SK-N-SH treated with all-trans-retinoic acid at 6 μM for 48 hours (cell line): Measurements from ENCODE around the gene PTPN6.

Experiments
- ATAC-seq: fragments of 200-7000 bp; cut with Tn5 transposase; 3 replicates; pipeline ENCODE4 v1.9.1; 2020; ENCODE audit warnings: mild to moderate bottlenecking, moderate library complexity
- ARNTL ChIP-seq: fragments of 450-650 bp; formaldehyde crosslinking; IDR thresholded peaks from 2 replicates; pipeline ENCODE4 v1.5.0; 2020; ENCODE audit warnings: low read depth, mild to moderate bottlenecking, moderate library complexity, borderline replicate concordance
- BACH2 ChIP-seq: fragments of 250-450 bp; sonication (Bioruptor Pico); IDR thresholded peaks from 2 replicates; pipeline ENCODE4 v1.9.0; 2021; ENCODE audit warnings: mild to moderate bottlenecking, borderline replicate concordance
- CSDC2 ChIP-seq: fragments of 250-450 bp; sonication (Bioruptor Pico); IDR thresholded peaks from 2 replicates; pipeline ENCODE4 v1.5.0; 2020; ENCODE audit warnings: mild to moderate bottlenecking, moderate library complexity
- ESRRG ChIP-seq: fragments of 250-450 bp; sonication (Bioruptor Pico); IDR thresholded peaks from 2 replicates; pipeline ENCODE4 v1.6.1; 2021; ENCODE audit warnings: mild to moderate bottlenecking
- GLIS3 ChIP-seq: fragments of 250-450 bp; sonication (Bioruptor Pico); IDR thresholded peaks from 2 replicates; pipeline ENCODE4 v1.5.0; 2020; ENCODE audit warnings: mild to moderate bottlenecking, moderate library complexity
- ISL1 ChIP-seq: fragments of 250-450 bp; sonication (Bioruptor Pico); IDR thresholded peaks from 2 replicates; pipeline ENCODE4 v2.1.2; 2022; ENCODE audit warnings: mild to moderate bottlenecking, moderate library complexity
- OSR1 ChIP-seq: fragments of 250-450 bp; sonication (Bioruptor Pico); IDR thresholded peaks from 2 replicates; pipeline ENCODE4 v1.8.0; 2022; ENCODE audit warnings: moderate library complexity, mild to moderate bottlenecking, inconsistent platforms
- PPARA ChIP-seq: fragments of 250-450 bp; sonication (Bioruptor Pico); IDR thresholded peaks from 2 replicates; pipeline ENCODE4 v1.5.0; 2020; ENCODE audit warnings: mild to moderate bottlenecking, borderline replicate concordance
- RARB ChIP-seq: fragments of 250-450 bp; sonication (Bioruptor Pico); IDR thresholded peaks from 2 replicates; pipeline ENCODE4 v1.8.0; 2021; ENCODE audit warnings: mild to moderate bottlenecking, moderate library complexity
- SNAI2 ChIP-seq: fragments of 250-450 bp; sonication (Bioruptor Pico); IDR thresholded peaks from 2 replicates; pipeline ENCODE4 v1.5.0; 2020; ENCODE audit warnings: mild to moderate bottlenecking, moderate library complexity
- TCF4 ChIP-seq: fragments of 250-450 bp; sonication (Bioruptor Pico); IDR thresholded peaks from 2 replicates; pipeline ENCODE4 v1.8.0; 2021; ENCODE audit warnings: mild to moderate bottlenecking, moderate library complexity, borderline replicate concordance
- TOX ChIP-seq: fragments of 250-450 bp; sonication (Bioruptor Pico); IDR thresholded peaks from 2 replicates; pipeline ENCODE4 v1.8.0; 2021; ENCODE audit warnings: mild to moderate bottlenecking, moderate library complexity, borderline replicate concordance
- ZC3H10 ChIP-seq: fragments of 250-450 bp; sonication (Bioruptor Pico); IDR thresholded peaks from 2 replicates; pipeline ENCODE4 v1.5.1; 2021; ENCODE audit warnings: mild to moderate bottlenecking, moderate library complexity
- ZFP3 ChIP-seq: fragments of 250-450 bp; sonication (Bioruptor Pico); IDR thresholded peaks from 2 replicates; pipeline ENCODE4 v1.5.0; 2020; ENCODE audit warnings: mild to moderate bottlenecking, moderate library complexity
- ZFP30 ChIP-seq: fragments of 450-650 bp; formaldehyde crosslinking; IDR thresholded peaks from 2 replicates; pipeline ENCODE4 v1.5.0; 2022; ENCODE audit warnings: mild to moderate bottlenecking, moderate library complexity
- ZNF565 ChIP-seq: fragments of 450-650 bp; formaldehyde crosslinking; conservative IDR thresholded peaks from 2 replicates; pipeline ENCODE4 v1.5.0; 2020; ENCODE audit warnings: low read depth, mild to moderate bottlenecking, moderate library complexity
- ZNF70 ChIP-seq: fragments of 450-650 bp; formaldehyde crosslinking; IDR thresholded peaks from 2 replicates; pipeline ENCODE4 v1.5.0; 2020; ENCODE audit warnings: mild to moderate bottlenecking, moderate library complexity
- ZNF8 ChIP-seq: fragments of 450-650 bp; formaldehyde crosslinking; IDR thresholded peaks from 2 replicates; pipeline ENCODE4 v1.5.0; 2020; ENCODE audit warnings: mild to moderate bottlenecking, moderate library complexity
- TF ChIP-seq, protein P1 (sequence below): fragments of 250-450 bp; sonication (Bioruptor Pico); IDR thresholded peaks from 2 replicates; pipeline ENCODE4 v1.8.0; 2020; ENCODE audit warnings: mild to moderate bottlenecking, moderate library complexity, borderline replicate concordance
- TF ChIP-seq, protein P2 (sequence below): fragments of 250-450 bp; sonication (Bioruptor Pico); IDR thresholded peaks from 2 replicates; pipeline ENCODE4 v1.5.1; 2020; ENCODE audit warnings: low read depth, mild to moderate bottlenecking, moderate library complexity
- TF ChIP-seq, protein P3 (sequence below): fragments of 250-450 bp; sonication (Bioruptor Pico); IDR thresholded peaks from 2 replicates; pipeline ENCODE4 v1.8.0; 2021; ENCODE audit warnings: low read depth, mild to moderate bottlenecking, moderate library complexity, borderline replicate concordance
- TF ChIP-seq, protein P4 (sequence below): fragments of 250-450 bp; sonication (Bioruptor Pico); IDR thresholded peaks from 2 replicates; pipeline ENCODE4 v1.5.0; 2020; ENCODE audit warnings: mild to moderate bottlenecking, moderate library complexity

Gene PTPN6

DNA sequence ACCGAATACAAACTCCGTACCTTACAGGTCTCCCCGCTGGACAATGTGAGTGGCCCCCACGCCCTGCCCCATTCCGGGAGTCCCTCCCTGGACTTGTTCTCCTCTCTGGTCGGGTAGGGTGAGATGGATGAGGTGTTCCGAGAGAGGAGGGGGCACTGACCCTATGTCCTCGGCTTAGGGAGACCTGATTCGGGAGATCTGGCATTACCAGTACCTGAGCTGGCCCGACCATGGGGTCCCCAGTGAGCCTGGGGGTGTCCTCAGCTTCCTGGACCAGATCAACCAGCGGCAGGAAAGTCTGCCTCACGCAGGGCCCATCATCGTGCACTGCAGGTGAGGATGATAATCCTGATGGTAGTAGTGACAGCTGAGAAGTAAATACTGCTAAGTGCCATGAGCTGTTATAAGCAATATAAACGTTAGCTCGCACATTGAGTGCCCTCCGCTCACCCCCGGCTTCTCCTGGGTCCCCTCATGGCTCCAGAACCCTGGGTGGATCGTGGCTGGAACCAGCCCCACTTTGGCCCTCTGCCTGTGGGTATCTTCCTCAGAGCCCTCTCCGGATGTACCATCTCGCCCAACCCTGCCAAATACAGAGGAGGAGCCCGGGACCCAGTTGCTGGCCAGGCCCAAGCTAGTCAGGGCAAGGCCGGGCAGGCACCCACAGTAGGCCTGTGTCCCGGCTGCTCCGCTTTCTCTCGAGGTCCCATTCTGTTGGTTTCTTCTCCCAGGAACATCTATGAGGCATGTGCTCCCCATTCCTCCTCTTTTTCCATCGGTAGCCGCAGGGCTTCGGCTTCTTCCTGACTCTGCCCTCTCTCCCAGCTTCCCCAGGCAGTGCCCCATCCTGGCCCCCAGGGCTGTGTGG is 6.8 kb downstream of the PTPN6 start:
- TF ChIP-seq ZNF565 (CRISPR knock-in tag) (no peak), ZNF8 (CRISPR knock-in tag) (no peak), ZNF70 (no peak), TOX (CRISPR knock-in tag) (no peak), ISL1 (CRISPR knock-in tag) (no peak), GLIS3 (CRISPR knock-in tag) (no peak), ZC3H10 (CRISPR knock-in tag) (no peak), ESRRG (CRISPR knock-in tag) (no peak), ZFP3 (CRISPR knock-in tag) (no peak), CSDC2 (CRISPR knock-in tag) (no peak), PPARA (CRISPR knock-in tag) (no peak), ZFP30 (CRISPR knock-in tag) (no peak)
- TF ChIP-seq, protein P1, sequence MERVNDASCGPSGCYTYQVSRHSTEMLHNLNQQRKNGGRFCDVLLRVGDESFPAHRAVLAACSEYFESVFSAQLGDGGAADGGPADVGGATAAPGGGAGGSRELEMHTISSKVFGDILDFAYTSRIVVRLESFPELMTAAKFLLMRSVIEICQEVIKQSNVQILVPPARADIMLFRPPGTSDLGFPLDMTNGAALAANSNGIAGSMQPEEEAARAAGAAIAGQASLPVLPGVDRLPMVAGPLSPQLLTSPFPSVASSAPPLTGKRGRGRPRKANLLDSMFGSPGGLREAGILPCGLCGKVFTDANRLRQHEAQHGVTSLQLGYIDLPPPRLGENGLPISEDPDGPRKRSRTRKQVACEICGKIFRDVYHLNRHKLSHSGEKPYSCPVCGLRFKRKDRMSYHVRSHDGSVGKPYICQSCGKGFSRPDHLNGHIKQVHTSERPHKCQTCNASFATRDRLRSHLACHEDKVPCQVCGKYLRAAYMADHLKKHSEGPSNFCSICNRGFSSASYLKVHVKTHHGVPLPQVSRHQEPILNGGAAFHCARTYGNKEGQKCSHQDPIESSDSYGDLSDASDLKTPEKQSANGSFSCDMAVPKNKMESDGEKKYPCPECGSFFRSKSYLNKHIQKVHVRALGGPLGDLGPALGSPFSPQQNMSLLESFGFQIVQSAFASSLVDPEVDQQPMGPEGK (CRISPR knock-in tag), result no peak
- TF ChIP-seq, protein P2, sequence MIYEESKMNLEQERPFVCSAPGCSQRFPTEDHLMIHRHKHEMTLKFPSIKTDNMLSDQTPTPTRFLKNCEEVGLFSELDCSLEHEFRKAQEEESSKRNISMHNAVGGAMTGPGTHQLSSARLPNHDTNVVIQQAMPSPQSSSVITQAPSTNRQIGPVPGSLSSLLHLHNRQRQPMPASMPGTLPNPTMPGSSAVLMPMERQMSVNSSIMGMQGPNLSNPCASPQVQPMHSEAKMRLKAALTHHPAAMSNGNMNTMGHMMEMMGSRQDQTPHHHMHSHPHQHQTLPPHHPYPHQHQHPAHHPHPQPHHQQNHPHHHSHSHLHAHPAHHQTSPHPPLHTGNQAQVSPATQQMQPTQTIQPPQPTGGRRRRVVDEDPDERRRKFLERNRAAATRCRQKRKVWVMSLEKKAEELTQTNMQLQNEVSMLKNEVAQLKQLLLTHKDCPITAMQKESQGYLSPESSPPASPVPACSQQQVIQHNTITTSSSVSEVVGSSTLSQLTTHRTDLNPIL (CRISPR knock-in tag), result no peak
- TF ChIP-seq, protein P3, sequence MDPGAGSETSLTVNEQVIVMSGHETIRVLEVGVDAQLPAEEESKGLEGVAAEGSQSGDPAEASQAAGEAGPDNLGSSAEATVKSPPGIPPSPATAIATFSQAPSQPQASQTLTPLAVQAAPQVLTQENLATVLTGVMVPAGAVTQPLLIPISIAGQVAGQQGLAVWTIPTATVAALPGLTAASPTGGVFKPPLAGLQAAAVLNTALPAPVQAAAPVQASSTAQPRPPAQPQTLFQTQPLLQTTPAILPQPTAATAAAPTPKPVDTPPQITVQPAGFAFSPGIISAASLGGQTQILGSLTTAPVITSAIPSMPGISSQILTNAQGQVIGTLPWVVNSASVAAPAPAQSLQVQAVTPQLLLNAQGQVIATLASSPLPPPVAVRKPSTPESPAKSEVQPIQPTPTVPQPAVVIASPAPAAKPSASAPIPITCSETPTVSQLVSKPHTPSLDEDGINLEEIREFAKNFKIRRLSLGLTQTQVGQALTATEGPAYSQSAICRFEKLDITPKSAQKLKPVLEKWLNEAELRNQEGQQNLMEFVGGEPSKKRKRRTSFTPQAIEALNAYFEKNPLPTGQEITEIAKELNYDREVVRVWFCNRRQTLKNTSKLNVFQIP, result no peak
- no peak for ATAC-seq

DNA sequence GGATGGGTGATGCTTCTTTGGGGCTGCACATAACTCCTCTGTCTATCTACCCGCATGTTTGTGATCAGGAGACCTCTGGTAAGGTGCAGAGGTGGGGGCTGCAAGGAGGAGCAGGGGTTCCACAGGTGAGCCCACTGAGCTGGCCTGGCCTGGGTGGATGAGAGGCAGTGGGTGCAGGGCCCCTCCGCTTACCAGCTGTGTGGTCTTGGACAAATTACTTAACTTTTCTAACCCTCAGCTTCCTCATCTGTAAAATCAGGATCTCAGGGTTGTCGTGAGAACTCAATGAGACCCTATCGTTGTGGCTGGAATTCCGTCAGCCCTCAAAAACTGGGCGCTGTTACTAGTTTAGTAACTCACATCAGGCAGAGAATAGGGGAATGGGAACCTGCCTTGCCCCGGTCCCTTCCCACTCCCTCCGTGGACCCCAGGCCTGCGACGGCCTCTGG is 7.5 kb downstream of the PTPN6 start:
- no peak for ATAC-seq
- TF ChIP-seq ESRRG (CRISPR knock-in tag) (no peak), ZNF565 (CRISPR knock-in tag) (no peak), GLIS3 (CRISPR knock-in tag) (no peak), OSR1 (CRISPR knock-in tag) (no peak)

DNA sequence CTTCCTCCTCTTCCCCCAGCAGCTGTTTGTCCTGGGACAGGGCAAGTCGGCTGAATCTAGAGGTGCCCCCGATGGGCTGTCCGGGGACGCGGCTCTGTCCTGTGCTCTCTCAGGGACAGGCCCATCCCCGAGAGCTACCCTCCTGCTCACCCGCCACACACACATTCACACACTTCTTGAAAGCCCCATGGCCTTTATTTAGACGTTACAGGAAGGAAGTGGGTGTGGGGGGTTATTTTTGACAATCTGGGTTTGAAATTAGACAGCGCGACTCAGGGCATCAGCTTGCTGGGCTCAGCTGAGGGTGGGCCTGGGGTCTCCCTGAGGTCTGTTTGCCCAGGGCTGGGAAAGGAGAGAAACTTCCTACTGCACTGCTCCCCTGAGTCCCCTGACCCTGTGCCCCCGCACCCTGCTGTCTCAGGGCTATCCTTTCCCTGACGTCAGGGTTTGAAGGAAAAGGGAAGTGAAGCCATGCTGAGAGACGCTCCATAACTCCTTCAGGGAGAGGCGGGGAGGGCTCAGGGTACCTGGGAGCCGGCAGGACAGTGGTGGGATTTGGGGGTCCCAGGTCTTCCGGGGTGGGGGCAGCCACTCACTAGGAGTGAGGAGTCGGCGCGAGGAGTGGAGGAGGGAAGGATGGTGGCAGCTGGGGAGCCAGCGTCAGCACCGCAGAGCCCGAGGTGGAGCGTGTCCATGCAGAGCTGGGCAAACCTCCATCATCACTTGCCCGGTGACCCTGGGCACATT is 8.1 kb downstream of the PTPN6 start:
- ATAC-seq, result no peak
- TF ChIP-seq, protein P4, sequence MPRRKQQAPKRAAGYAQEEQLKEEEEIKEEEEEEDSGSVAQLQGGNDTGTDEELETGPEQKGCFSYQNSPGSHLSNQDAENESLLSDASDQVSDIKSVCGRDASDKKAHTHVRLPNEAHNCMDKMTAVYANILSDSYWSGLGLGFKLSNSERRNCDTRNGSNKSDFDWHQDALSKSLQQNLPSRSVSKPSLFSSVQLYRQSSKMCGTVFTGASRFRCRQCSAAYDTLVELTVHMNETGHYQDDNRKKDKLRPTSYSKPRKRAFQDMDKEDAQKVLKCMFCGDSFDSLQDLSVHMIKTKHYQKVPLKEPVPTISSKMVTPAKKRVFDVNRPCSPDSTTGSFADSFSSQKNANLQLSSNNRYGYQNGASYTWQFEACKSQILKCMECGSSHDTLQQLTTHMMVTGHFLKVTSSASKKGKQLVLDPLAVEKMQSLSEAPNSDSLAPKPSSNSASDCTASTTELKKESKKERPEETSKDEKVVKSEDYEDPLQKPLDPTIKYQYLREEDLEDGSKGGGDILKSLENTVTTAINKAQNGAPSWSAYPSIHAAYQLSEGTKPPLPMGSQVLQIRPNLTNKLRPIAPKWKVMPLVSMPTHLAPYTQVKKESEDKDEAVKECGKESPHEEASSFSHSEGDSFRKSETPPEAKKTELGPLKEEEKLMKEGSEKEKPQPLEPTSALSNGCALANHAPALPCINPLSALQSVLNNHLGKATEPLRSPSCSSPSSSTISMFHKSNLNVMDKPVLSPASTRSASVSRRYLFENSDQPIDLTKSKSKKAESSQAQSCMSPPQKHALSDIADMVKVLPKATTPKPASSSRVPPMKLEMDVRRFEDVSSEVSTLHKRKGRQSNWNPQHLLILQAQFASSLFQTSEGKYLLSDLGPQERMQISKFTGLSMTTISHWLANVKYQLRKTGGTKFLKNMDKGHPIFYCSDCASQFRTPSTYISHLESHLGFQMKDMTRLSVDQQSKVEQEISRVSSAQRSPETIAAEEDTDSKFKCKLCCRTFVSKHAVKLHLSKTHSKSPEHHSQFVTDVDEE (CRISPR knock-in tag), result no peak
- no peak for TF ChIP-seq ZNF565 (CRISPR knock-in tag)
- no peak for TF ChIP-seq PPARA (CRISPR knock-in tag)
- no peak for TF ChIP-seq ZC3H10 (CRISPR knock-in tag)
- TF ChIP-seq ESRRG (CRISPR knock-in tag), result no peak
- TF ChIP-seq, protein P3, result no peak
- TF ChIP-seq RARB (CRISPR knock-in tag), result no peak
- TF ChIP-seq SNAI2, result no peak
- TF ChIP-seq ZNF8 (CRISPR knock-in tag), result no peak
- TF ChIP-seq CSDC2 (CRISPR knock-in tag), result no peak
- TF ChIP-seq ARNTL, result no peak
- no peak for TF ChIP-seq BACH2 (CRISPR knock-in tag)
- TF ChIP-seq TCF4 (CRISPR knock-in tag), result no peak
- TF ChIP-seq, protein P1 (CRISPR knock-in tag), result no peak
- no peak for TF ChIP-seq OSR1 (CRISPR knock-in tag)
- TF ChIP-seq TOX (CRISPR knock-in tag), result no peak
- no peak for TF ChIP-seq GLIS3 (CRISPR knock-in tag)
- TF ChIP-seq ISL1 (CRISPR knock-in tag), result no peak
- TF ChIP-seq ZNF70, result no peak
